ENCODE results near the gene PLCL2.
"Not testable (repeated sequence)": the region's sequence is repeated elsewhere in the genome, so short reads cannot be mapped to it uniquely, and the experiment has no call there.

The PLCL2 gene

GRCh38 chr3:17103579-17103978 is 218.8 kb downstream of the PLCL2 start:
- in situ Hi-C loops (cut with MboI; ENCODE audit: low sequenced_read_pairs): no loop called here

- in situ Hi-C loops (cut with MboI; ENCODE audit: low sequenced_read_pairs): not testable (repeated sequence)
Measured at GRCh38 chr3:17106801-17107200, 222.0 kb downstream of the PLCL2 start.

- in situ Hi-C loops (cut with MboI; ENCODE audit: low sequenced_read_pairs): no loop called here
Measured at GRCh38 chr3:17110660-17111396, 226.1 kb downstream of the PLCL2 start.

GRCh38 chr3:17111586-17111985 is 226.8 kb downstream of the PLCL2 start:
- in situ Hi-C loops (cut with MboI; ENCODE audit: low sequenced_read_pairs): no loop called here

GRCh38 chr3:17115186-17115585 is 230.4 kb downstream of the PLCL2 start:
- in situ Hi-C loops (cut with MboI; ENCODE audit: low sequenced_read_pairs): no loop called here

- in situ Hi-C loops (cut with MboI; ENCODE audit: low sequenced_read_pairs): no loop called here
Measured at GRCh38 chr3:17116007-17116600, 231.3 kb downstream of the PLCL2 start.

GRCh38 chr3:17118771-17119170 is 234.0 kb downstream of the PLCL2 start:
- in situ Hi-C loops (cut with MboI; ENCODE audit: low sequenced_read_pairs): no loop called here

- in situ Hi-C loops (cut with MboI; ENCODE audit: low sequenced_read_pairs): no loop called here
Measured at GRCh38 chr3:17119201-17120072, 234.7 kb downstream of the PLCL2 start.

- in situ Hi-C loops (cut with MboI; ENCODE audit: low sequenced_read_pairs): no loop called here
Measured at GRCh38 chr3:17120115-17120514, 235.4 kb downstream of the PLCL2 start.

- in situ Hi-C loops (cut with MboI; ENCODE audit: low sequenced_read_pairs): no loop called here
Measured at GRCh38 chr3:17121336-17121735, 236.6 kb downstream of the PLCL2 start.

- in situ Hi-C loops (cut with MboI; ENCODE audit: low sequenced_read_pairs): no loop called here
Measured at GRCh38 chr3:17122758-17123157, 238.0 kb downstream of the PLCL2 start.

GRCh38 chr3:17125738-17126442 is 241.1 kb downstream of the PLCL2 start:
- in situ Hi-C loops (cut with MboI; ENCODE audit: low sequenced_read_pairs): no loop called here

- in situ Hi-C loops (cut with MboI; ENCODE audit: low sequenced_read_pairs): not testable (repeated sequence)
Measured at GRCh38 chr3:17128671-17129070, 243.9 kb downstream of the PLCL2 start.

- in situ Hi-C loops (cut with MboI; ENCODE audit: low sequenced_read_pairs): no loop called here
Measured at GRCh38 chr3:17129556-17129955, 244.8 kb downstream of the PLCL2 start.

GRCh38 chr3:17130956-17131355 is 246.2 kb downstream of the PLCL2 start:
- in situ Hi-C loops (cut with MboI; ENCODE audit: low sequenced_read_pairs): no loop called here

- in situ Hi-C loops (cut with MboI; ENCODE audit: low sequenced_read_pairs): no loop called here
Measured at GRCh38 chr3:17132286-17133115, 247.7 kb downstream of the PLCL2 start.

- in situ Hi-C loops (cut with MboI; ENCODE audit: low sequenced_read_pairs): no loop called here
Measured at GRCh38 chr3:17133632-17134545, 249.1 kb downstream of the PLCL2 start.

GRCh38 chr3:17135696-17136095 is 250.9 kb downstream of the PLCL2 start:
- in situ Hi-C loops (cut with MboI; ENCODE audit: low sequenced_read_pairs): no loop called here

- in situ Hi-C loops (cut with MboI; ENCODE audit: low sequenced_read_pairs): no loop called here
Measured at GRCh38 chr3:17136136-17136721, 251.5 kb downstream of the PLCL2 start.

Measured in HL-60/S4 treated with retinoic acid at 250 ng/mL for 4 days and 3 days (cell line).